NCI-H2227 (cell line): ENCODE data around the gene PPIP5K2.
"Not testable (repeated sequence)": the region's sequence is repeated elsewhere in the genome, so short reads cannot be mapped to it uniquely, and the experiment has no call there.

Experiments
- DNase-seq: peaks from one replicate; lab custom pipeline; 2025; ENCODE audit not compliant: unreplicated experiment; lab: John Stamatoyannopoulos, UW

PPIP5K2 gene

DNA sequence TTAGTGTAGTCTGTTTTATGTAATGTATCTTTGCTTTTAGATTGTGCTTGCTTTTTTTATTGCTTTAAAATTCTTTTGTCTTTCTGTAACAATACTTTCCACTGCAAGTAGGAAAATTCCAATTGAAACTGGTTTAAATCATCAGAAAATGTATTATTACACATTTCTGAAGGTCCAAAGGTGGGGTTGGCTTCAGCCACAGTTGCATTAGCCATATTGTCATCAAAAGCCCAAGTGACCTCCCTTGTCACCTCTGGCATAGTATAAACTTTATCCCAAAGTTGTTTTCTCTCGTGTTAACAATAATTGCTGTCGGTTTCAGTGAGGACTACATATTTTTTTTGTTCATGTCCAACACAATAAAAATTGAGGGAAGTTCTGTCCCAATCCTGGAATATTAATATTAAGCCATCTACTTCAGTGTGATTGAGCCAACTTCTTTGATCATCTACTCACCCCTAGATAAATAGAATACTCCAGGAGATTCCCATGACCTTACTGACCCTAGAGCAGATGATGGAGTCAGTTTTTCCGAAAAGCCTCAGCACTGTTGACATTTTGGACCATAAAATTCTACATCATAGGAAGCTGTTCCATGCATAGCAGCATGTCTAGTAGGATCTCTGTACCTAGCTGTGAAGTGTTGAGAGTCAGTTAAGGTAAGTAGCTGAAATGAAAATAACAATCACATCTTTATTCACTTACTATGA lies 86.0 kb downstream of the PPIP5K2 start:
- no peak for DNase-seq

- no peak for DNase-seq
These were observed 86.9 kb downstream of the PPIP5K2 start for GRCh38 chr5:103207011-103207410.

DNA sequence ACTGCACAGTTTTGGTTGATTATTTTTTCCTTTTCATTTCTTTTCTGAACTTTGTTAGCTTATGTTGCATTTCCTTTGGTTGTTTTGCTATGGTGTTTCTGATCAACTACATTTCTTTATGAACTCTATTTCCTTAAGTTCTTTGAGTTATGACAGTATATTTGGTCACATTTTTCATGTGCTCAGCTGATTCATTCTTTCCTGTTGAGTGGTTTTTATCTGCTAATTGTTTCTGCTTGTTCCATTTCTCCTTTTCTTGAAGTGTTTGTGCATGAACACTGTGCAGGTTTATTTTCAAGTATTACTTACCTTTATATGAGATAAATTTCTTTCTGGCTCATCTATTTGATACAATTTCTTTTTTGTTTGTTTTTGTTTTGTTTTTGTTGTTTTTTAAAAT lies 87.6 kb downstream of the PPIP5K2 start:
- DNase-seq = no peak

DNA sequence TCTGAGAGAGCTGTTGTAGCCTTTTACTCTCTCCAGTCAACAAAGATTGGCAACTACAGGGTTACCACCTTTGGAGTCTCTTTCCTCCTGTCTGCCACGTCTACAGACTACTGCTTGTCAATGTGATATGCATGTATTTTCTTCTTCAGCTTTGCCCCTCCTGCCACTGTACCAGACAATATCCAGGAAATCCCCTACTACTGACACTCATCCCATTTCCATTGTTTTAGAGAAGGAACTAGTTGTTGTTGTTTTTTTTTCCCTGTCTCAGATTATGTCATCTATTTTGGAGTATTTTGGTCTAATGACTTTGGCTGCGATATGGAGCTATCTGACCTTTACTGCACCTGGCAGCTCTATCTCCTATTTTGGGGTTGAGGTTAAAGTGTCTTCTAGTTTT lies 88.4 kb downstream of the PPIP5K2 start:
- no peak for DNase-seq

DNA sequence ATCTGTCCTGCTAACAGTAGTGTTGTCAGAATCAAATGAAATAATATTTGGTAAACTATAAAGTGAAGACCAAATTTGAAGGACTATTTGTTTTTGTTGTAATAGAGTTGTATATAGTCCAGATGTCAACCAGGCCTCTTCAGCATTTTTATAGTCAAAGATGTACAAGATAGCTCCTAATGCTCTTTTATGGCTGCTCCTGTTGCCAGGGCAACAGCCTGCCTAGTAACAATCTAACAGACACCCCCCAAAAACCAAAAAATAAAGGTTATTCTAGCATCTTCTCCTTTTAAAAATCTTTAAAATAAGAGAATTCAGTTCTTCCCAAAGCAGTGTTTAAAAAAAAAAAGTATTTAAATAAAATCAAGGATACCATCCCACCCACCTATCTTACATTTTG lies 89.0 kb downstream of the PPIP5K2 start:
- no peak for DNase-seq

DNA sequence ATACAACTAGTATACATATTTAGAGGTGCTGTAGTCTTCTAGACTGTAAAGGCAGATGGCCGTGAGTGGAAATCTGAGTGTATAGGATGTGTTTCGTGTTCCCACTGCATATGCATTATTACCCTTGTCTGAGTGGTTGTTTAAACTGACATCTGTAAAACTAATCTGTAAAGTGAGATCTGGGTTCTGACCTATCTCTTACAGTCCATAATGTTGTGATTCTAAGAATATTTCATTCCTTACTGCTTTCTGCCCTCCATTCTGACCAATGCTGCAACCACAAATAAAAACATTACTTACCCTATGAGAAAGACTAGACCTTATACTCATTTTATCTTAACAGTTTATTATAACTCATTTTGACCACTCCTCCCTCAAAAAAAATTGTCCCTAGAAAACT lies 90.9 kb downstream of the PPIP5K2 start:
- DNase-seq = no peak

GRCh38 chr5:103211576-103212561 lies 91.8 kb downstream of the PPIP5K2 start:
- DNase-seq = no peak

DNA sequence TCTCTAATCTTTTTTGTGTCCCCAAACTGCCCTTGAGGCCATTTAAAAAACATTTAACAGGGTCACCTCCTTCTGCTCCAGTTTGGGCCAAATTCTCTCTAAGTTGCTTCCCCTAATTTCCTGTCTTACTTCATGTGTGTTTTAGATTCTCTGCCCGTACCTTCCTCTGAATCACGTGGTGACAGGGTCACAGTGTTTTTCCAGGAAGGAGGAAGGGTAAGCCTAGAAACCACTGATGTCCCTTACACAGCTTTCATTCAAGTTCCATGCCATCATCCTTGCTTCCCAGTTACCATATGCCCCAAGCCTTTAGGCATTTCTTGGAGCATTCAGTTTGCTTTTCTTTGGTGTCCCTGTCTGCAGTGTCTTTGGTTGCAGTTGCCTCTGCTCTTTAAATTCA lies 96.0 kb downstream of the PPIP5K2 start:
- no peak for DNase-seq

DNA sequence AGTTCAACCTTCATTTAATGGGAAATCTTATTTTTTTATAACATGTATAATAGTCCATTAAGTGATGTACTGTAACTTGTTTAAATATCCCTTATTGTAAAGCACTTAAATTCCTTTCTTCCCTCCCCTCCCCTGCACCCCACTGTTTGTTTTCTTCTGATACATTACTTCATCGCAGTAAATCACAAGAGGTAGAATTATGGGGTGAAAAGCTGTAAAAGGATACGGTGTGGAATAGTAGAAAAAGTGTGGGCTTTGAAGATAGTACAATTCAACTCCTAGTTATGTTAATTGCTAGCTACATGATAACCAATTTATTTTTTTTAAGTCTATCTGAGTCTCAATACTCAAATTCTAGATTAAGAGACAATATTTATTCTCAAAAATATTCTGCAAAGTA lies 96.6 kb downstream of the PPIP5K2 start:
- DNase-seq = peak; percentile 19

DNA sequence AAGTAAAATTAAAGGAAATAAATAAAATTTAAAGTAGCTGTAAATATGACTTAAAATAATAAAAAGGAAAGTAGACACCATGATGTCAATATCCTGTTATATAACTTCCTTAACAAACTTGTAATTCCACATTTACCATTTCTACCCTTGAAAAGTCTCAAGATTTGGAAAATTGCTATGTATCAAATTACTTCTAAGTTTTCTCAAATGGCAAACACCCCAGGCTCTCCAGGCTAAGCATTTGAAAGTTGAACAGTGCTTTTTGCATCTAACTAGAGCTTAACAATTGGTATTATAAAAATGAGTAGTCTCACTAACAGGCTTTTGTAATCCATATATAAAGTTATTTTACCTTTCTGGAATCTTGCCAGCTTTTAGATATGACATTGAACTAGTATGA lies 97.0 kb downstream of the PPIP5K2 start:
- peak; percentile 21 for DNase-seq

GRCh38 chr5:103218164-103218563 lies 98.1 kb downstream of the PPIP5K2 start:
- no peak for DNase-seq

- DNase-seq = not testable (repeated sequence)
These were observed 99.0 kb downstream of the PPIP5K2 start for GRCh38 chr5:103219074-103219473.

DNA sequence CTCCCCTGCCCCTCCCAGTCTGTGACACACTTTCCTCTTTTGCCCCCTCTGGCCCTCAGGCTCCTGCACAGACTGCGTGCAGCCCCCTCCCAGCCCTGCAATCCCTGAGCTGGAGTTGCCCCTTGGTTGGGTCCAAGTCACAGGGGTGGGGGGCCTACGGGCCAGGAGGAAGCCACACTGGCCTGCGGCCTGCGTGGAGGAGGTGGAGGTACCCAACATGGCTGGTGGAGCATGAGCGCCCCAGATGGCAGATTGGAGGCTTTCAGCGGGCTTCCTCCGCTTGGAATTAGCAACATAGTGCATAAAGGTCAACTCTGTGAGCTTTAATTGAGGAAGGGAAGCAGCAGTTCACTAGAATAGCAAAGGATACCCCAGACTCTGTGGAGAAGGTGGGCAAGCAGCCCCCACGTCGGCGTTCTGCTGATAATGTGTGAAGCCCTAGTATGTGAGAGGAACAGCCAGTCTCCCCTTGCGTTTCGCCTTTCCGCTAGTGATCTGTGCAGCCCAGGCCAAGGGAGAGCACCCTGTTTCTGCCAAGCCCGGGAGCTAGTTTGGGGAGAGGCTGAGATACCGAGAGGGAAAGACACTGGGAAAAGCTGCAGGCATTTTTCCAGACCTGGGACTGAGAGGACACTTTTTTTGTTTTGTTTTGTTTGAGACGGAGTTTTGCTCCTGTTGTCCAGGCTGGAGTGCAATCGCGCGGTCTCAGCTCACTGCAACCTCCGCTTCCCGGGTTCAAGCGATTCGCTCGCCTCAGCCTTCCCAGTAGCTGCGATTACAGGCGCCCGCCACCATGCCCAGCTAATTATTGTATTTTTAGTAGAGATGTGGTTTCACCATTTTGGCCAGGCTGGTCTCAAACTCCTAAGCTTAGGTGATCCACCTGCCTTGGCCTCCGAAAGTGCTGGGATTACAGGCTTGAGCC lies 103.2 kb downstream of the PPIP5K2 start:
- DNase-seq = no peak

DNA sequence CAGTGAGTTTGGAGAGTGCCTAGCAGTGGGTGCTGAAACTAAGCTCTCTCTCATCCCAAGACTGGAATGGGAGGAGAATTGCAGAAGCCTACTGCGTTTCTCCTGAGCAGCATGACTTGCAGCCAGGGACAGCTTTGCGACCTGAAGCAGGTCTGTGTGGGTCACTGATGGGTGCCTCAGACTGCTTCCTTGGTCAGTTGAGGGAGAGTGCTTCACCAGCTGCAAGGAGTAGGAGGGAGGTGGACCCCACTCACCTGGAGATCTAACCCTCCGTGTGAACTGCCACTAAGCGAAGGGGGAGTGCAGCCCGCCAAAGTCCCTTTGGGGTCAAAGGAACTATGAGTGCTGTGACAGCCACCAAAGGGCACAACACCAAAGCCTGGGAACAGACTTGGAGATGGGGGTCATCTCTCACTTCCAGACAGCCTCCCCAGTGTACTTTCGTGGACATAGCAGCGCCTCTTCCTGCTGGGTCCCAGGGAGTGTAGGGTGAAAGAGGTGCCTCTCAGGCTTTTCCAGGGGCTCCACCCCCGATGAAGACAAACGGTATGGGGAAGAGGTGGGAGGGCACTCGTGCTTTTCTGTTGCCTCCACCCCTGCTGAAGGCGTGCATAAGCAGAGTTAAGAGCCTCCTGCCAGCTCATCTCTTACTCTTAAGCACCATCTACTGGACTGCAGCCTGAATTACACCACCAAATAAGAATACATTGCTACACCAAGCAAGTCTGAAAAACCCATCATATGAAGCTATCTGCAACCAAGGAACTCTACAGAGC lies 104.2 kb downstream of the PPIP5K2 start:
- peak; percentile 70 for DNase-seq

DNA sequence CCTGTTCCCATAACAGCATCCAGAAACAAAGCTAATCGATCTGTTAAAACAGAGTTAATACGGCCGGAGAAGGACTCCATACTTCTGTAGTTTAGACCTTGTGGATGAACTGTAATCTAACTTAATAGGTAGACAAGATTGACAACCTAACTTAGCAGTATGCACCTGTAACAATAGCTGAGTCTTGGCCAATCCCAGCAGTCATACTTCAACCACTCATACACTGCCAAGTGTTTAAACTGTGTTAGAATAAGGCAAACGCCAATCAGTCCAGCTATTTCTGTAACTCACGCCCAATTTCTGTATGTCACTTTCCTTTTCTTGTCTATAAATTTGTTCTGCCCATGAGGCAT lies 104.8 kb downstream of the PPIP5K2 start:
- peak; percentile 18 for DNase-seq

GRCh38 chr5:103228061-103228460 lies 108.0 kb downstream of the PPIP5K2 start:
- no peak for DNase-seq

GRCh38 chr5:103228588-103228987 lies 108.5 kb downstream of the PPIP5K2 start:
- DNase-seq = no peak

GRCh38 chr5:103232393-103232999 lies 112.4 kb downstream of the PPIP5K2 start:
- DNase-seq = peak; percentile 0

DNA sequence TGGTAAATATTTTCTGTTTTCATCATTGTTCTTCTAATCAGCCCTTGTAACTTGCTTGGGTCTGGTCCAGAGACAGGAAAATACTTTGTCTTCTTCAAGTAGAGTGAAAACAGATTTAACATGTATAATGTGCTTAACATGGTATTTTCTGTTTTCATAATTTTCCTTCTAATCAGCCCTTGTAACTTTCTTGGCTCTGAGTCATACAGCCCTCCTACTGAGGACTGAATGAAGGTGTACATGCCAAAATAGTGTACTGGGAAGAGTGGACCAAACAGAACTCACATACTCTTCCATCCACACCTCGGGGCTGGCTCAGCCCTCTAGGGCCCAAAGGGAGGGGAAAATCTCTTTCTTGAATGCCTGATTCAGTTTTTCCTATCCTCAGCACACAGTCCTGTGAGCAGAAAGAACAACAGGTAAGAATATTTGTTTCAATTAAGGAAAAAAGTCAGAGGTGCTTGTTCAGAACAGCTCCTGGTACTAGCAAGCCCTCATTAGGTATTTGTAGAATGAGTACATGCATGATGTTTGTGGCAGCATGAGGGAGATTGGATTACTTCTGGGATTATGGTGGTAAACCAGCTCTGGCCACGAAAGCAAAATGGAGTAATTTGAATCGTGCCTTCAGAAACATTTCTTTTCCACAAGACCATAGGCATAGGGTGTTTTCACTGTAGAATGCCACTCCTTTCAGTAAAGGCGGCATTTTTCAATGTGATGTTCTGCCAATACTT lies 114.3 kb downstream of the PPIP5K2 start:
- no peak for DNase-seq
